HG03442 (cell line): ENCODE measurements around the gene RFNG.

Experiments
- ATAC-seq: cut with Tn5 transposase; IDR thresholded peaks from one replicate; pipeline ENCODE4 v1.9.1; 2021; ENCODE audit warnings: mild to moderate bottlenecking, moderate library complexity; ENCODE audit not compliant: unreplicated experiment

Gene RFNG

GRCh38 chr17:82004517-82005455, 46.8 kb downstream of the RFNG start:
- no peak for ATAC-seq

GRCh38 chr17:82003411-82004381, 47.9 kb downstream of the RFNG start:
- no peak for ATAC-seq

GRCh38 chr17:82001571-82002056, 50.0 kb downstream of the RFNG start:
- ATAC-seq = no peak

- no peak for ATAC-seq
Measured at GRCh38 chr17:82000803-82001570, 50.6 kb downstream of the RFNG start.

- no peak for ATAC-seq
Measured at GRCh38 chr17:81999976-82000802, 51.4 kb downstream of the RFNG start.

GRCh38 chr17:81999587-81999975, 52.0 kb downstream of the RFNG start:
- ATAC-seq = no peak

- ATAC-seq = no peak
Measured at GRCh38 chr17:81998691-81999438, 52.7 kb downstream of the RFNG start.

- no peak for ATAC-seq
Measured at GRCh38 chr17:81998212-81998611, 53.4 kb downstream of the RFNG start.
